GM21423 (cell line): ENCODE results near the gene ITGA4.
"Not testable (repeated sequence)": the region's sequence is repeated elsewhere in the genome, so short reads cannot be mapped to it uniquely, and the experiment has no call there.

Experiments
- ATAC-seq: cut with Tn5 transposase; IDR thresholded peaks from one replicate; pipeline ENCODE4 v1.9.1; 2021; ENCODE audit warnings: mild to moderate bottlenecking, moderate library complexity; ENCODE audit not compliant: unreplicated experiment

Gene ITGA4

DNA sequence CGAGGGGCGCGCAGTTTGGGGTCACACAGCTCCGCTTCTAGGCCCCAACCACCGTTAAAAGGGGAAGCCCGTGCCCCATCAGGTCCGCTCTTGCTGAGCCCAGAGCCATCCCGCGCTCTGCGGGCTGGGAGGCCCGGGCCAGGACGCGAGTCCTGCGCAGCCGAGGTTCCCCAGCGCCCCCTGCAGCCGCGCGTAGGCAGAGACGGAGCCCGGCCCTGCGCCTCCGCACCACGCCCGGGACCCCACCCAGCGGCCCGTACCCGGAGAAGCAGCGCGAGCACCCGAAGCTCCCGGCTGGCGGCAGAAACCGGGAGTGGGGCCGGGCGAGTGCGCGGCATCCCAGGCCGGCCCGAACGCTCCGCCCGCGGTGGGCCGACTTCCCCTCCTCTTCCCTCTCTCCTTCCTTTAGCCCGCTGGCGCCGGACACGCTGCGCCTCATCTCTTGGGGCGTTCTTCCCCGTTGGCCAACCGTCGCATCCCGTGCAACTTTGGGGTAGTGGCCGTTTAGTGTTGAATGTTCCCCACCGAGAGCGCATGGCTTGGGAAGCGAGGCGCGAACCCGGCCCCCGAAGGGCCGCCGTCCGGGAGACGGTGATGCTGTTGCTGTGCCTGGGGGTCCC, at the start of gene ITGA4:
Gene ITGA4 (plus strand): TSS at position 266 of the 620 bp plus-strand sequence. CDS start 269 bp downstream, at position 535.
- peak; percentile 68 for ATAC-seq

DNA sequence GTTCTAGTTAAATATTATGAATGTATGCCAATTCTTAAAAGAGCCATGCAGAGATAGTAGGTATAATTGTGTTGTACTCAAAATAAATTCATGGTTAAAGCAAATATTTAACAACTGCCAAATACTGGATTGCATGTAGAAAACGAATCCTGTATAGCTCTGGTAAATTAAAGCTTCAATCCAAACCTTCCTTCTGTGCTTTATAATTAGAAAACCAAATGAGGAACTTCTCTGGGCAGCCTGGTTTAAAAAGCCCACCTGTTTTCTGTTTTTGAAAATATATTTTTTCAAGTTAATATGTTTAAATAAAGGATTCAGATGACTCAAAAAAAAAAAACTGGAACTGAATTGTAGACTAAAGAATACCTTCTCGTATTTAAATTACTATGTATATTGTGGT, 48.3 kb upstream of the ITGA4 start:
- no peak for ATAC-seq

DNA sequence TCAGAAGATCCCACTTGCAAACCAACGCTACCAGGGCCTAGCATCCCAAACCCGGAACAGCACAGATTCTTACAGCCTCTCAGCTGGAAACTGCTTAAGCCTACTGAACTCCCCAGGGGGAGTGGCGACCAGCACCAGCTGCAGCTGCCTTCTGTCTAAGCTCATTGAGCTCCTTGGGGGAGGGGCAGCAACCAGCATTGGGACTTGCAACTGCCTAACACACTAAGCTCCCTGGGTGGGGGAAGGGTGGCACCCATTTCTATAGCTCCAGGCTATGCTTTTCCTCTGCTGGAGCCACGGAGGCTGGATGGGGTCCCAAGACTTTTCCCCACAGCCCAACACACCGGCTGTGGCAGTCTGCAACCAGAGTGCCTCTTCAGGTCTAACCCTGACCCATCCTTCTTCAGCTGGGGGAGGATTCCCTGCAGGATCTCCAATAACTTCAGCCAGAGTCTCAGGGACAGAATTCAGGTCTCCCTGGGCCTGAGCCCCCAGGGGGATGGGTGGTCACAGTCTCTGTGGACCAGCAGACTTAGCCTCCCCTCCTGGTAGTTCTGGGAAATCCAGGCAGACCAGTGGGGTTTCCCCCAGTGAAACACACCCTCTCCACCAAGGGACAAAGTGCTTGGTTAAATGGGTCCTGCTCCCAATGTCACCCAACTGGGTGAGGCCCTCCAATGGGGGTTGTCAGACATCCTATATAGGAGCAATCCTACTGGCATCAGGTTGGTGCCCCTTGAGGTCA, 45.9 kb upstream of the ITGA4 start:
- ATAC-seq, result peak; percentile 97

DNA sequence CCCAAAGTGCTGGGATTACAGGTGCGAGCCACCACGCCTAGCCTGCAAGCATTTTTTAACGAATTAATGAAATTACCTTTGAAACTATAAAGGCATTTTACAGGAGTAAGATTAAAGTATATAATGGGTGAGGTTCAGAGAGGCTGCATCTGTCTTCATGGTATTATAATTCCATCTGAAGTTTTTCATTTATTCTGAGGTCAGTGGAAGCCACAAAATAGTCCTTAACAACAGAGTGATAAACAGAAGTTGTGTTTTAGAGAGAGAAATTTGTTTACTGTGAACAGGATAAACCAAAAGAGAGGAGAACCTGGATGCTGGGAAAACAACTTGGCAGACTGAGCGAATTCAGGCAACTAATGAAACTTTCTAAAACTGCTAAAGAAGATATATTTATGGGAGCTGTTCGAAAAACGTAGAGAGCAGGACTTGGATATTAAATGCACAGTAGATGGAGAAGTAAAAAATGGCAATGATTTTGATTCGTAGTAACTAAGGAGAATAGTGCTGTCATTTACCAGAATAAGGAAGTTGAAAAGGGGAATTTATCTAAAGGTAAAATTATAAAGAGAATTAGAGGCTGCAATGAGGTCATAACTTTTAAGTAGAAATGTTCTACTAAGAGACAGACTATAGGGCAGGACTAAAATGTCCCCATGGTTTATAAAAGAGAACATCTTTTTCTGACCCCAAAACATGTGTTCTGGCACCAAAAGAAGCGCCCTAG, 37.9 kb upstream of the ITGA4 start:
- ATAC-seq, result no peak

DNA sequence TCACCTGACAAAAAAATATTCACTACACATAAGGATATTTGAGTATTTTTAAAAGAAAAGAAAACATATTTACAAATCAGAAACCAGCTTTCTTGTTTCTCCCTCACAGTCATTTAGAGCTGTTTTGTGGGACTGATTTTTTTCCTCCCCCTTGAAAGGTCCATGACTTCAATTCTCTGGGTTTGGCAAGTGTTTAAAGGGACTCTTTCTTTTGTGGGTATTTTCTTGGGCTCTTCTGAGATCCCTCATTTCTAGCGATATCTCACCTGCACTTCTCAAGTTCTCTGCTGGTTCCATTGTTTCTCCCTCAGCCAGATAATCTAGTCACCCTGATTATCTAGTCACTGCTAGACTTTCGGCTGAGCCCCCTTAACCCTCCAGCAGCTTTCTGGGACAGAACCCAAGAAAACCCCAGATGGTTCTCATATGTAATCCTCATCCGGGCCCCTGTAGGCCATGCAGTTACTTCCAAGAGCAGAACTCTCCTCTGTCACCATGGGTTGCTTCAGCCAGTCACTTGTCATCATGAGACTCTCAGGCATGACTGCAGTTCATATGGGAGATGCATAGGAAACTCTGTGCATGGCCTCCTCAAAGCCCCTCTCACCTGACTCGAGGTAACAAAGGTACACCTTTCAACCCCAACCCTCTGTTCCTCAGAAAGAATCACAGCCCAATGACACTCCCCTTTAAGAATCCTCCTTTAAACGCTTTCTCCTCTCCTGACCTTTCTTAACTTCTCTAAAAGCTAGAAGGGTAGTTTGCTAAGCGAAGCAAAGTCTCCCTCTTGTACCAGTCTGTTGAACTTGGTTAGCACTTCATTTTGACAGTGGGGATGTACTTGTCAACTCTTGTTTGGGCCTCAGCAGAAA, 36.7 kb upstream of the ITGA4 start:
- no peak for ATAC-seq

DNA sequence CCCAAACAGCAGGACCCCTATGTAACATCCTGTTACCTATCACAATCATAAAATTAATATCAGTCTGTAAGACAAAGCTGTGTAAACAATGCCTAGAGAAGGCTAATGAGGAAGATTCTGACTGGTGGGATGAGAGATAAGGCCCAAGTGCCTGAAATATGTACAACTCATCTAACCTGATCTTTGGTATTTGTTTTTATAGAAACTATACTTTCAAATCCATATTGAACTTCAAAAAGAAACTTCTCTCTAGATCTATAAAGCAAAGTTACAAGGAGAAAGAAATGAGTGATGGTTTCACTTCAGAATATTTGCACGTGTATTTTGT, 36.1 kb upstream of the ITGA4 start:
- ATAC-seq, result no peak

DNA sequence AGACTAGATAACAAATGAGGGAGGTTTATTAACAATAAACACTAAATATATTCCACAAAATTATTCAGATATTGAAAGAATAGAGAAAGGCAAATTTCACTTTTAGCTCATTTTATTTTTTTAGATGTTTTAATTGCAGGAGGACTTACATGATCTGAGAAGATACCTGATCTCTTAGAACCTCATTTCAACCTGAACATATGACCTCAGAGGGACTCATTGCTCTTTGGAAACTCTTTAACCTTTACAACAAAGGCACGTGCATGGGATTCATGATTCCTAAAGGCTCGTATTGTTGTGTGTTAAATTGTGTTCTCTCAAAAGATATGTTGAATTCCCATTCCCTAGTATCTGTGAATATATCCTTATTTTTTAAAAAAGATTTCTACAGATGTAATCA, 35.7 kb upstream of the ITGA4 start:
- no peak for ATAC-seq

DNA sequence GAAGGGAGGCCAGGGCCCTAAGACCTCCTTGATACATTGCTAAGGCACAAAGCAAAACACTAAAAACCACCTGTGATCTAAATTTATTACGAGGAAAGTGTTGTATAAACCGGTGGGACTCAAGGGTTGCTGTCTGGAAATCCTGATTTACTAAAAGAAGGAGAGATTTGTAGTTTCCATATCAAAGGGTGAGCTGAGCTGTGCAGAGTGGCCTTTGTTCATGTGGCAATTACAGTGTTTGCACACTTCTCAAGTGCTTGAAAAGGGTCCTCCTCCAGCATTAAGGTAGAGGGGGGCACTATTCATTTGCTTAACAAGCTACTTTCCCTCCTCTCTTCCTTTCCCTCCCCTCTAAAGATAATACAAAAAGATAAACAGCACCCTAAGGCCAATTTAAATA, 30.5 kb upstream of the ITGA4 start:
- ATAC-seq, result no peak

DNA sequence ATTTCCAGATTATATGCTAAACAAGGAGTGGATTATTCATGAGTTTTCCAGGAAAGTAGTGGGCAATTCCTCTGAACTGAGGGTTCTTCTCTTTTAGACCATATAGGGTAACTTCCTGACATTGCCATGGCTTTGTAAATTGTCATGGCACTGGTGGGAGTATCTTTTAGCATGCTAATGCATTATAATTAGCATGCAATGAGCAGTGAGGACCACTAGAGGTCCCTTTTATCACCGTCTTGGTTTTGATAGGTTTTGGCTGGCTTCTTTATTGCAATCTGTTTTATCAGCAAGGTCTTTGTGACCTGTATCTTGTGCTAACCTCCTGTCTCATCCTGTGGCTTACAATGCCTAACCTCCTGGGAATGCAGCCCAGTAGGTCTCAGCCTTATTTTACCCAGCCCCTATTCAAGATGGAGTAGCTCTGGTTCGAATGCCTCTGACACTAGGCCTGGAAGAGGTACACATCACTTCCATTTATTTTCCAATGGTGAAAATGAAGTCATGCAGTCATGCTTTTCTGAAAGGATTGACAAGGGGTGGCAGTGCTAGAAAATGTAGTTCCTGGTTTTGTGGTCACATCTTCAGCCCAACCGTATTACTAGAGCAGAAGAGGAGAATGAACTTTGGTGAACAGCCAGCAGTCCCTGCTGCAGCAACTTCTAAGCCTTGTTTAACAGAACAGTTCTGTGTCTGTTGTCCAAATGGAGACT, 26.6 kb upstream of the ITGA4 start:
- no peak for ATAC-seq

DNA sequence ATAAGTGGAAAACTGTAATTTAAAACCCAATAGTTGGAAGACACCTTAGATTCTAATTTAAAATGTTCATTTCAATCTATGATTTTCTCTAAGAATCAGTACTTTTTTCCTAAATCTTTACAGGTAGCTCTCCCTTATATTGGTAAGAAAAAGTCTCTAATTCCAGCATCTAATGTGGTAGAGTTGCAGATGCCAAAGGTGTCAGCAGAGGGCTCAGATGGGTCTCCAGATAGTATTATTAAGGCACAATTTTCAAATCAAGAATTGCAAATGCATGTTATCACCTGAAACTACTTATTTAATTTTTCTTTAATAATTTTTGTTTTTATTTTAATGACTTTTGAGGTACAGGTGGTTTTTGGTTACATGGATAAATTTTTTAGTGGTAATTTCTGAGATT, 25.5 kb upstream of the ITGA4 start:
- ATAC-seq, result no peak

DNA sequence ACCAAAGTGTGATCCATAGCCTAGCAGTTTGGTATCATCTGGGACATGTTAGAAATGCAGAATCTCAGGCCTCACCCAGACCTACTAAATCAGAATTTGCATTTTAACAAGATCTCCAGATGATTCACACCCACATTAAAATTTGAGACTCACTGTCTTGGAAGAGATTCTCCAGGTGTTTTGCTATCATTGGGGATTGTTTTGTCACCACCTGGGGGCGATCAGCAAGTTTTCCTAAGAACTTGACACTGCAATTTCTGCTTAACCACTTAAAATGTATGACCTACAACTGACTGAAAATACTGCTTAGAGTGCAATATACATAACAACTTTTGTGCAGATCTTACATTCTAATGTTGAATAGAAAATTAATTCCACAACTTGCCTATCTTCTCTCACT, 18.9 kb upstream of the ITGA4 start:
- no peak for ATAC-seq

DNA sequence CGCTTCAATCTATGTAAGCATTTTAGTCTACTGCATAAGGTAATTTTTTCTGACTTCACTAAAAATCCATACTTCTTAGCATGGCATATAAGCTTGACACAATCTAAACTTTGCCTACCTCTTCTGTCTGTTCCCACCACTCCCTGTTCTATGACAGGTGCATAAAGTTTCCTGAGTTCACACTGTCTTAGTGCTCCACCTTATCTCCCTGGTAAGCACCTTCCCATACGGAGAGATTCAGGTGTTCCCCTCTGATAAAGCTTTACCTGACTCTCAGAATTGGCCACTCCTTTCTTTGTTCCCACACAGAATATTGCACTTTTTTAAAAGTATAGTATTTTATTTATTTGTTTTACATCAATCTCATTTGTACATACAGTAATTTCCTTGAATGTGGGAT, 16.8 kb upstream of the ITGA4 start:
- ATAC-seq, result no peak

DNA sequence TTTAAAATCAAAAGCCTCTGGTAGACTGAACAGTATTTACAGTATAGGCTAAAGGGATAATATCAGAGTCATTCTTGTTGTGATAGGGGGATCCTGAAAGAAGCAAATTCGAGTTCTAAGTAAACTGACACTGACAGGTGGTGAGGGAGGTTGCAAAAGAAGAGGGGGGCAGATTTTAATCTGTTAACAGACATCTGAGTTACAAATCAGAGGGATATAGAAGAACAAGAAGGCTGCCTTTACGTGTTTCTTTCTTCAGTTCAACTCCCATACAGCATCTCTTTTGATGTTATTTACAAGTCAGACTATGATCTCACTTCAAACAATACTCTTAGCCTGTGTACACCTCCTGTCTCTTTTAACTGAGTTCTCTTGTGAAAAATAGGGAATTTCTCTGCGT, 16.3 kb upstream of the ITGA4 start:
- no peak for ATAC-seq

DNA sequence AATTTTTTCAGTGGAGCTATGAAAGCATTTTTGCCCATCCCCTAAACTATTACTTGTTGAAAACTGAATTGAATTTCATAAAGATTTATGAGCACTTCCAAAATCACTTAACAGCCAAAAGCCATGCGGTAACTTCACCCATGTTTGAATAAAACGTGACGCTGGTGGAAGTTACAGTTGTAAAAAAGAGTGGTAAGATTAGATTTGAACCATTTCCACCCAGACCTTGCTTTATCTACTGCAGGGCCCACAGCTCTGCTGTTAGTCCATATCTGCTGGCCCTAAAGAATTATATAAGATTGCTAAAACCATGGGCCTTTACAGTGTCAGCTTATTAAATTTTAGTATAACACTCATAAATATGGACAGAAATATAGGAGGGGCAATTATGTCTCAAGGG, 15.5 kb upstream of the ITGA4 start:
- no peak for ATAC-seq

DNA sequence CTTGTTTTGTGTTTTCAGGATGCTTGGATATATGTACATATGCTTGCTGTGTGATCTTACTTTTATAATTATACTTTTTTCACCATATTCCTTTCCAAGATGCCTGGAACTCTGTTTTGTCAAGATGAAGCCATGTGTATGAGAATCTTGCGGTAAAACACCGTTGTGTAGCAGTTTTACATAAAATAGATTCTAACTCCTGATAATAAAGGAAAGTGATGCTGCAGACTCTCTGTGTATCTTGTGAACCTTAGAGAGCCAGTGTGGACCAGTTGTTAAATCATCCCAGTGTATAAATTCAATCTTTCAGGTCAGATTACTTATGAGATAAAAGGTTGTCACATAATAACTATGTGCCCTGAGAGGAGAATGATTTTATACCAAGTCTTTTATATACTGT, 12.5 kb upstream of the ITGA4 start:
- ATAC-seq, result no peak

DNA sequence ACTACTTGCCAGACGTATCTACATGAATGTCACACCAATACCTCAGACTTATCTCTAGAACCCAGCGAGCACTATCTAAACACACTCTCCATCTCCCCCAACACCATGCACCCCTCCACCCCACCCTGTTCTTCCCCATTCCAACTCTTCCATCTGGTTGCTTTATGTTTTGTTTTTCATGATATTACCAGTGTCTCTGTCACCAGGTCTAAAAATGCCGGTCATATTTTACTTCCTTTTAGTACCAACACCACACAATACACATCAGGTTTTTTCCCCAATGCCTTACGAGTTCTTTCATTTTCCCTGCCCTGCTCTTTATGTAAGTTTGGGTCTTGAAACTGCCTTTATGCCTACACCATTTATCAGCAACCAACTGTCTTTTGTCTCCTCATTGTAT, 10.2 kb upstream of the ITGA4 start:
- ATAC-seq, result peak; percentile 67

DNA sequence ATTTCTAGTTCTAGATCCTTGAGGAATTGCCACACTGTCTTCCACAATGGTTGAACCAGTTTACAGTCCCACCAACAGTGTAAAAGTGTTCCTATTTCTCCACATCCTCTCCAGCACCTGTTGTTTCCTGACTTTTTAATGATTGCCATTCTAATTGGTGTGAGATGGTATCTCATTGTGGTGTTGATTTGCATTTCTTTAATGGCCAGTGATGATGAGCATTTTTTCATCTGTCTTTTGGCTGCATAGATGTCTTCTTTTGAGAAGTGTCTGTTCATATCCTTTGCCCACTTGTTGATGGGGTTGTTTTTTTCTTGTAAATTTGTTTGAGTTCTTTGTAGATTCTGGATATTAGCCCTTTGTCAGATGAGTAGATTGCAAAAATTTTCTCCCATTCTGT, 7.9 kb upstream of the ITGA4 start:
- ATAC-seq, result not testable (repeated sequence)

DNA sequence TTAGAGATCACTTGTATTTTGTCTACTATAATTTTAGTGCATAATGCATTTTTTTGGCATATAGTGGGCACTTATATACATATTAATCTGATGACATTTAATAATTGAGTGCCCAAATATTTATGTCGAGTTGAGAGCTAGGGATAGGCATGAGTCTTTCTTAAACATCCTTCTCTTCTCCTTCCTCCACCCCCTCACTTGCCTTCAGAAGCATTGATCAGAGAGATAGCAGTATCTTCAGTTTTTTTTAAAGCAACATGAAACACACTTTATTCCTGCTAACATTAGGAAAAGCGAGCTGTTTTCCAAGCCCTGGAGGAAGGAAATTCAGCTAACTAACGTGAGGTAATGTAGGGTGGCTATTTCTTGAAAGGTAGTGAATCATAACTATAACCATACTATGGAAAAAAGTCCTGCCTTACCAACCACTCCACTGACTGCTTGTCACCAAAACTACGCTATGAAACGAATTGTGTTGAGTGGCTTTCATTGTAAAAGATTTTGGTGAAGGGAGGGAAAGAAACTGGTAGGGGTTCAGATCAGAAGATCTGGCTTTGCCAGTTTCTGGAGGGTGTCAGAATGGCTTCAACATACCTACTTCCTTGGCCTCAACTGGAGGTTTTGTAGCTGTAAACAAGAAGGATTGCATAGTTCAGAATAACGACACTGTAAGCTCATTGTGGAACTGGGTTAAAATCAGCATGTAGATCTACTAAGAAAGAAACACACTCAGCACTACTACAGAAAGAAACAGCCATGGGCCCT, 2.3 kb upstream of the ITGA4 start:
- ATAC-seq, result no peak

DNA sequence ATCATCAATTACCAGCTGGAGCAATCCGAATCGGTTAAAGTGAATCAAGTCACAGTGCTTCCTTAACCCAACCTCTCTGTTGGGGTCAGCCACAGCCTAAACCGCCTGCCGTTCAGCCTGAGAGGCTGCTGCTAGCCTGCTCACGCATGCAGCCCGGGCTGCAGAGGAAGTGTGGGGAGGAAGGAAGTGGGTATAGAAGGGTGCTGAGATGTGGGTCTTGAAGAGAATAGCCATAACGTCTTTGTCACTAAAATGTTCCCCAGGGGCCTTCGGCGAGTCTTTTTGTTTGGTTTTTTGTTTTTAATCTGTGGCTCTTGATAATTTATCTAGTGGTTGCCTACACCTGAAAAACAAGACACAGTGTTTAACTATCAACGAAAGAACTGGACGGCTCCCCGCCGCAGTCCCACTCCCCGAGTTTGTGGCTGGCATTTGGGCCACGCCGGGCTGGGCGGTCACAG, 496 bp upstream of the ITGA4 start:
- ATAC-seq, result peak; percentile 80
